HG02870 (cell line): ENCODE data around the gene NELFB.

Source experiments
- ATAC-seq: cut with Tn5 transposase; IDR thresholded peaks from one replicate; pipeline ENCODE4 v1.9.1; 2021; ENCODE audit warnings: mild to moderate bottlenecking, moderate library complexity; ENCODE audit not compliant: unreplicated experiment

NELFB gene

GRCh38 chr9:137266585-137267453 lies 11.7 kb downstream of the NELFB start:
- ATAC-seq: no peak

GRCh38 chr9:137267933-137268355 lies 12.8 kb downstream of the NELFB start:
- ATAC-seq: no peak

- ATAC-seq: no peak
Observed at GRCh38 chr9:137268538-137269201, 13.5 kb downstream of the NELFB start.

- ATAC-seq: no peak
Observed at GRCh38 chr9:137269231-137269772, 14.2 kb downstream of the NELFB start.

GRCh38 chr9:137270929-137271695 lies 16.0 kb downstream of the NELFB start:
- ATAC-seq: no peak

- ATAC-seq: no peak
Observed at GRCh38 chr9:137271696-137272076, 16.6 kb downstream of the NELFB start.

- ATAC-seq: no peak
Observed at GRCh38 chr9:137272241-137273094, 17.3 kb downstream of the NELFB start.

GRCh38 chr9:137273095-137273490 lies 18.0 kb downstream of the NELFB start:
- ATAC-seq: no peak

- no peak for ATAC-seq
Observed at GRCh38 chr9:137273611-137274320, 18.6 kb downstream of the NELFB start.

GRCh38 chr9:137275203-137275587 lies 20.1 kb downstream of the NELFB start:
- no peak for ATAC-seq

GRCh38 chr9:137275588-137276472 lies 20.7 kb downstream of the NELFB start:
- no peak for ATAC-seq

GRCh38 chr9:137276473-137277328 lies 21.6 kb downstream of the NELFB start:
- no peak for ATAC-seq

GRCh38 chr9:137277329-137278041 lies 22.4 kb downstream of the NELFB start, which contains the start of gene TOR4A:
TOR4A (plus strand) TSS chr9:137277726; CDS start chr9:137278690, 964 bp downstream.
- ATAC-seq: no peak

- ATAC-seq: no peak
Observed at GRCh38 chr9:137278061-137278701, 23.1 kb downstream of the NELFB start.

GRCh38 chr9:137278721-137279711 lies 23.9 kb downstream of the NELFB start:
- ATAC-seq: no peak
